HepG2 (cell line): ENCODE data around the gene MAPK8IP3. TPM values are rescaled to one million over a fixed set of nuclear protein-coding genes. Genes with fewer than 3 reads are reported as not detected.

Experiments
- ATAC-seq: fragments of 200-7000 bp; cut with Tn5 transposase; 3 replicates; pipeline ENCODE4 v1.9.1; 2020; ENCODE audit warnings: mild to moderate bottlenecking, moderate library complexity
- BruUV-seq: library from RNA; stranded (reverse); fragments of 400-500 nt; replicated peaks from 2 replicates; lab custom pipeline; 2021; lab: Mats Ljungman, UMichigan
- CTCF ChIA-PET: fragments of 300-600 bp; formaldehyde crosslinking; extraction: SDS; loops from one replicate; lab custom pipeline; 2021; ENCODE audit warnings: low total read pairs, inconsistent platforms, low intra/inter-chr PET ratio; lab: Yijun Ruan, JAX
- POLR2A ChIA-PET: fragments of 350-600 bp; sonication (Branson Sonifier 250); formaldehyde crosslinking; loops from one replicate; lab custom pipeline; 2020; ENCODE audit warnings: antibody characterized with exemption, inconsistent platforms; lab: Yijun Ruan, JAX
- DNase-seq: peaks from one replicate; pipeline ENCODE4 v3.0.0-alpha.2; 2015; ENCODE audit warnings: low spot score
- FAIRE-seq: peaks from 3 replicates; lab custom pipeline; 2011; peaks lifted over from hg19 to GRCh38; lab: Jason Lieb, UNC
- H2AFZ ChIP-seq: one replicate; pipeline ENCODE4 v1.6.1; 2011; ENCODE audit warnings: low read length, inconsistent platforms
- H3K27ac ChIP-seq: fragments of 300-600 bp; 3 replicates; pipeline ENCODE4 v1.8.0; 2011; ENCODE audit warnings: mixed run types, mild to moderate bottlenecking, mixed read lengths, low read length, inconsistent platforms; ENCODE audit not compliant: insufficient read depth; ENCODE audit errors: extremely low read length
- H3K27me3 ChIP-seq, 2 experiments: fragments of 200-600 bp in 1 of 2; 2 replicates in 1 of 2; 3 replicates in 1 of 2; pipeline versions ENCODE4 v1.6.0 to v1.8.0; 2011; ENCODE audit warnings: low read length in 2 of 2, mild to moderate bottlenecking in 2 of 2, moderate library complexity in 2 of 2, inconsistent platforms in 1 of 2; ENCODE audit not compliant: insufficient read depth in 2 of 2, control insufficient read depth in 1 of 2
- H3K36me3 ChIP-seq, 2 experiments: fragments of 200-600 bp in 1 of 2; replicated peaks in 1 of 2; 2 replicates in 1 of 2; 3 replicates in 1 of 2; pipeline versions ENCODE4 v1.5.1 to v1.8.0; 2011; ENCODE audit warnings: low read length in 2 of 2, inconsistent platforms in 1 of 2; ENCODE audit not compliant: insufficient read depth in 2 of 2, control insufficient read depth in 1 of 2
- H3K4me1 ChIP-seq: 2 replicates; pipeline ENCODE4 v1.5.1; 2012; ENCODE audit warnings: low read length, inconsistent platforms; ENCODE audit not compliant: insufficient read depth
- H3K4me2 ChIP-seq: 2 replicates; pipeline ENCODE4 v1.6.0; 2011; ENCODE audit warnings: low read depth, low read length, inconsistent platforms
- H3K4me3 ChIP-seq, 3 experiments: fragments of 200-600 bp in 1 of 3; sonication (generic), shearing (Covaris generic) in 1 of 3; replicated peaks in 1 of 3; 2 replicates each; pipeline ENCODE4 v1.5.1; 2011 to 2016; ENCODE audit warnings: low read length in 3 of 3, inconsistent platforms in 2 of 3, low read depth in 2 of 3, mild to moderate bottlenecking in 2 of 3, control low read depth in 1 of 3, mixed read lengths in 1 of 3; ENCODE audit not compliant: insufficient read depth in 1 of 3
- H3K79me2 ChIP-seq: one replicate; pipeline ENCODE4 v1.6.1; 2011; ENCODE audit warnings: low read length, inconsistent platforms; ENCODE audit not compliant: insufficient read depth
- H3K9ac ChIP-seq: 2 replicates; pipeline ENCODE4 v1.6.0; 2011; ENCODE audit warnings: mild to moderate bottlenecking, low read depth, low read length, inconsistent platforms; ENCODE audit not compliant: insufficient read depth
- H3K9me3 ChIP-seq: 2 replicates; pipeline ENCODE4 v1.5.1; 2012; ENCODE audit warnings: mild to moderate bottlenecking, low read length
- H4K20me1 ChIP-seq: 2 replicates; pipeline ENCODE4 v1.6.0; 2011; ENCODE audit warnings: inconsistent platforms, mild to moderate bottlenecking, low read length, moderate library complexity; ENCODE audit not compliant: insufficient read depth
- AFF4 ChIP-seq: sonication (generic); formaldehyde crosslinking; IDR thresholded peaks from 2 replicates; pipeline ENCODE4 v1.4.0; 2020; ENCODE audit warnings: missing genetic modification reagents
- ATF1 ChIP-seq: IDR thresholded peaks from 2 replicates; pipeline ENCODE4 v1.6.1; 2016; ENCODE audit warnings: mild to moderate bottlenecking, control low read depth
- ERF ChIP-seq: IDR thresholded peaks from 2 replicates; pipeline ENCODE4 v1.6.1; 2018; ENCODE audit warnings: missing biosample characterization, missing genetic modification reagents
- JUND ChIP-seq: sonication (generic); formaldehyde crosslinking; IDR thresholded peaks from 2 replicates; pipeline ENCODE4 v1.8.0; 2022; ENCODE audit warnings: mild to moderate bottlenecking, missing genetic modification reagents
- KDM6A ChIP-seq: IDR thresholded peaks from 2 replicates; pipeline ENCODE4 v1.6.1; 2016; ENCODE audit warnings: low read depth
- MAFK ChIP-seq, 2 experiments: IDR thresholded peaks in 1 of 2; conservative IDR thresholded peaks in 1 of 2; 2 replicates each; pipeline ENCODE4 v1.6.1; 2011; ENCODE audit warnings: improper control_type of control experiment in 2 of 2, low read length in 2 of 2
- ZNF253 ChIP-seq: sonication (generic); formaldehyde crosslinking; IDR thresholded peaks from 2 replicates; pipeline ENCODE4 v1.8.0; 2022; ENCODE audit warnings: mild to moderate bottlenecking, missing genetic modification reagents, borderline replicate concordance
- ZNF33A ChIP-seq: sonication (generic); formaldehyde crosslinking; IDR thresholded peaks from 2 replicates; pipeline ENCODE4 v1.5.1; 2020; ENCODE audit warnings: missing genetic modification reagents, mild to moderate bottlenecking, moderate library complexity, borderline replicate concordance
- ZNF557 ChIP-seq: sonication (generic); formaldehyde crosslinking; IDR thresholded peaks from 2 replicates; pipeline ENCODE4 v1.4.0; 2020; ENCODE audit warnings: missing genetic modification reagents
- WGBS: methylation state at CpG from one replicate; pipeline ENCODE4 v1.1.6; 2017; ENCODE audit warnings: low lambda C conversion rate; 5-methylcytosine and 5-hydroxymethylcytosine counted together
- in situ Hi-C: cut with HindIII; loops from 2 replicates; pipeline ENCODE4 v1.10.0; 2017; ENCODE audit warnings: low pct_unique_long_range_greater_than_20kb; ENCODE audit not compliant: extremely low pct_ligation_motif_present
- intact Hi-C: fragments of 100-400 bp; cut with micrococcal nuclease; formaldehyde crosslinking; loops from one replicate; pipeline ENCODE4 v1.10.0; 2022; ENCODE audit not compliant: unreplicated experiment
- polyA plus RNA-seq, 8 experiments: library from polyadenylated mRNA; depleted of rRNA in 3 of 8; stranded (reverse) in 7 of 8; unstranded in 1 of 8; fragments of >200 nt; fragmentation: Illumina TruSeq in 4 of 8; extraction: Trizol in 4 of 8; gene quantifications; 2 replicates each; pipeline versions ENCODE4 v1.2.1 to v1.2.3, GENCODE V29; 2011 to 2016; ENCODE audit warnings: low read depth in 4 of 8, missing spikeins in 1 of 8, mixed read lengths in 1 of 8; ENCODE audit not compliant: insufficient read depth in 1 of 8
- total RNA-seq, 5 experiments: library from RNA; depleted of rRNA; stranded (reverse); fragments of >200 nt; fragmentation: Illumina TruSeq; extraction: Trizol; gene quantifications; 2 replicates each; pipeline ENCODE4 v1.2.3, GENCODE V29; 2016; ENCODE audit warnings: low read depth in 1 of 5
- TF ChIP-seq, protein P1 (sequence below): sonication (generic); formaldehyde crosslinking; IDR thresholded peaks from one replicate; pipeline ENCODE4 v1.5.1; 2020; ENCODE audit warnings: mild to moderate bottlenecking, missing genetic modification reagents; ENCODE audit errors: not compliant biosample characterization

The MAPK8IP3 gene
- total and polyA plus RNA-seq, 2 of the 13 experiments (the other 11 are each of a cell fraction or from before 2014, with no cell fraction given) = 25.1 to 41.7 TPM

GRCh38 chr16:1688807-1689560, 17.0 kb upstream of the MAPK8IP3 start:
- in situ Hi-C loops (no loop called here), intact Hi-C loops (no loop called here)
- WGBS = 45% methylated on average over 10 of the region's 10 CpGs
- BruUV-seq = no TSS peak
- Histone ChIP-seq H3K27ac (peak overlapping the region; percentile 76), H4K20me1 (peaks cover 6% of the 10 kb centered on the region; the same call in 1 of the 2 replicates), H3K9ac (peak overlapping the region; percentile 65), H3K4me3 (no peak overlapping the region; a peak in 1 of 6 replicates), H3K79me2 (peaks cover 70% of the 10 kb centered on the region), H3K36me3 (peaks cover 17 to 75% of the 10 kb centered on the region in 2 experiments), H3K4me2 (peak overlapping the region; percentile 61), H2AFZ (no peak overlapping the region), H3K27me3 (no peaks in the 10 kb centered on the region), H3K4me1 (peaks cover 35% of the 10 kb centered on the region), H3K9me3 (no peaks in the 10 kb centered on the region)
- DNase-seq (peak; percentile 88), FAIRE-seq (peak; percentile 61), ATAC-seq (peak; percentile 88)
- ChIA-PET CTCF (no interaction called here), POLR2A (interaction anchor here (1.3 to 2.1 kb wide), 2 partner anchors 11 to 17 kb away, joined by 7 to 12 read pairs; partner anchors contain the start of genes JPT2 and MAPK8IP3)
- TF ChIP-seq MAFK (conservative IDR thresholded peaks at IDR 0.05 in 1 of 2, IDR thresholded peaks at IDR 0.05 in 1 of 2; ENCODE audit: low read length in 2 of 2) (no peak), JUND (CRISPR knock-in tag) (0 out of 2 replicates have a peak, but pooled peaks have one; percentile 42), ZNF253 (CRISPR knock-in tag) (no peak), KDM6A (CRISPR knock-in tag) (no peak), ERF (CRISPR knock-in tag) (0 out of 2 replicates have a peak, but pooled peaks have one; percentile 22), AFF4 (CRISPR knock-in tag) (no peak), ATF1 (CRISPR knock-in tag) (0 out of 2 replicates have a peak, but pooled peaks have one; percentile 24), ZNF557 (CRISPR knock-in tag) (no peak), ZNF33A (CRISPR knock-in tag) (no peak)
- TF ChIP-seq, protein P1, sequence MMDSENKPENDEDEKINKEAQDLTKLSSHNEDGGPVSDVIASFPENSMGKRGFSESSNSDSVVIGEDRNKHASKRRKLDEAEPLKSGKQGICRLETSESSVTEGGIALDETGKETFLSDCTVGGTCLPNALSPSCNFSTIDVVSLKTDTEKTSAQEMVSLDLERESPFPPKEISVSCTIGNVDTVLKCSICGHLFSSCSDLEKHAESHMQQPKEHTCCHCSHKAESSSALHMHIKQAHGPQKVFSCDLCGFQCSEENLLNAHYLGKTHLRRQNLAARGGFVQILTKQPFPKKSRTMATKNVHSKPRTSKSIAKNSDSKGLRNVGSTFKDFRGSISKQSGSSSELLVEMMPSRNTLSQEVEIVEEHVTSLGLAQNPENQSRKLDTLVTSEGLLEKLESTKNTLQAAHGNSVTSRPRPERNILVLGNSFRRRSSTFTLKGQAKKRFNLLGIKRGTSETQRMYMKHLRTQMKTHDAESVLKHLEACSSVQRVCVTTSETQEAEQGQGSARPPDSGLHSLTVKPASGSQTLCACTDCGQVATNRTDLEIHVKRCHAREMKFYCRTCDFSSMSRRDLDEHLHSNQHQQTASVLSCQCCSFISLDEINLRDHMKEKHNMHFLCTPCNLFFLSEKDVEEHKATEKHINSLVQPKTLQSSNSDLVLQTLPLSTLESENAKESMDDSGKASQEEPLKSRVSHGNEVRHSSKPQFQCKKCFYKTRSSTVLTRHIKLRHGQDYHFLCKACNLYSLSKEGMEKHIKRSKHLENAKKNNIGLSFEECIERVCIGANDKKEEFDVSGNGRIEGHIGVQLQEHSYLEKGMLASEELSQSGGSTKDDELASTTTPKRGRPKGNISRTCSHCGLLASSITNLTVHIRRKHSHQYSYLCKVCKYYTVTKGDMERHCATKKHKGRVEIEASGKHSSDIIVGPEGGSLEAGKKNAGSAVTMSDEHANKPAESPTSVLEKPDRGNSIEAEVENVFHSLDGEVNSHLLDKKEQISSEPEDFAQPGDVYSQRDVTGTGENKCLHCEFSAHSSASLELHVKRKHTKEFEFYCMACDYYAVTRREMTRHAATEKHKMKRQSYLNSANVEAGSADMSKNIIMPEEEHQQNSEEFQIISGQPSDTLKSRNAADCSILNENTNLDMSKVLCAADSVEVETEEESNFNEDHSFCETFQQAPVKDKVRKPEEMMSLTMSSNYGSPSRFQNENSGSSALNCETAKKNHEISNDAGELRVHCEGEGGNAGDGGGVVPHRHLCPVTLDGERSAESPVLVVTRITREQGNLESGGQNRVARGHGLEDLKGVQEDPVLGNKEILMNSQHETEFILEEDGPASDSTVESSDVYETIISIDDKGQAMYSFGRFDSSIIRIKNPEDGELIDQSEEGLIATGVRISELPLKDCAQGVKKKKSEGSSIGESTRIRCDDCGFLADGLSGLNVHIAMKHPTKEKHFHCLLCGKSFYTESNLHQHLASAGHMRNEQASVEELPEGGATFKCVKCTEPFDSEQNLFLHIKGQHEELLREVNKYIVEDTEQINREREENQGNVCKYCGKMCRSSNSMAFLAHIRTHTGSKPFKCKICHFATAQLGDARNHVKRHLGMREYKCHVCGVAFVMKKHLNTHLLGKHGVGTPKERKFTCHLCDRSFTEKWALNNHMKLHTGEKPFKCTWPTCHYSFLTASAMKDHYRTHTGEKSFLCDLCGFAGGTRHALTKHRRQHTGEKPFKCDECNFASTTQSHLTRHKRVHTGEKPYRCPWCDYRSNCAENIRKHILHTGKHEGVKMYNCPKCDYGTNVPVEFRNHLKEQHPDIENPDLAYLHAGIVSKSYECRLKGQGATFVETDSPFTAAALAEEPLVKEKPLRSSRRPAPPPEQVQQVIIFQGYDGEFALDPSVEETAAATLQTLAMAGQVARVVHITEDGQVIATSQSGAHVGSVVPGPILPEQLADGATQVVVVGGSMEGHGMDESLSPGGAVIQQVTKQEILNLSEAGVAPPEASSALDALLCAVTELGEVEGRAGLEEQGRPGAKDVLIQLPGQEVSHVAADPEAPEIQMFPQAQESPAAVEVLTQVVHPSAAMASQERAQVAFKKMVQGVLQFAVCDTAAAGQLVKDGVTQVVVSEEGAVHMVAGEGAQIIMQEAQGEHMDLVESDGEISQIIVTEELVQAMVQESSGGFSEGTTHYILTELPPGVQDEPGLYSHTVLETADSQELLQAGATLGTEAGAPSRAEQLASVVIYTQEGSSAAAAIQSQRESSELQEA (CRISPR knock-in tag) = no peak
